ENCODE results near the gene IQGAP2. TPM values are rescaled to one million over a fixed set of nuclear protein-coding genes. Genes with fewer than 3 reads are reported as not detected.

IQGAP2 gene
- total and polyA plus RNA-seq, 9 of the 15 experiments (the other 6 are each of a cell fraction or from before 2014, with no cell fraction given), result 8.7 to 23.2 (median 17.4) TPM

DNA sequence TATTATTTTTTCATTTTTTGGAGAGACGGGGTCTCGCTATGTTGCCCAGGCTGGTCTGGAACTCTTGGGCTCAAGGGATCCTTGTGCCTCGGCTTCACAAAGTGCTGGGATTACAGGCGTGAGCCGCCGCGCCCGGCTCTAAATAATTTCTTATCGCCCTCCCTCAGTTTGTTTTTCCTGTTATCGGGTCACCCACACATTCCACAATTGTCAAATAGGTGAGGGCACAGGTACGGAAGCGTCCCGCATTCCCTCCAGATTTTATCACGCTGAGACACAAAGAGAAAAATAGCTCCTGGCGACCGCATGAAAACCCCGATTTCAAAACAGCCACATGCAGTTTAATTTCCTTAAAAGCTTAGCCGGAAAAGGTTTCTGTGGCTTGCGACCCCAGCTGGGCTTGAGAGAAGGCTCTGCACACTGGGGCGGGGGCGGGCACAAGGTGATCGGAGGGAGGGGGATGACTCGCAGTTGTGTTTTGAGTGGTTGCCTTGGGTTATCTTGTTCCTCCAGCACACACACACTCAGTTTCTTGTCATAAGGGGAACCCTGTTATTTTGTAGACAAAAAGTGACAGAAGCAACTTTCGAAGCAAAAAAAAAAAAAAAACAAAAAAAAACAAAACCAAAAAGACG, 717 bp upstream of the IQGAP2 start (continued):
- TF ChIP-seq, protein P1, sequence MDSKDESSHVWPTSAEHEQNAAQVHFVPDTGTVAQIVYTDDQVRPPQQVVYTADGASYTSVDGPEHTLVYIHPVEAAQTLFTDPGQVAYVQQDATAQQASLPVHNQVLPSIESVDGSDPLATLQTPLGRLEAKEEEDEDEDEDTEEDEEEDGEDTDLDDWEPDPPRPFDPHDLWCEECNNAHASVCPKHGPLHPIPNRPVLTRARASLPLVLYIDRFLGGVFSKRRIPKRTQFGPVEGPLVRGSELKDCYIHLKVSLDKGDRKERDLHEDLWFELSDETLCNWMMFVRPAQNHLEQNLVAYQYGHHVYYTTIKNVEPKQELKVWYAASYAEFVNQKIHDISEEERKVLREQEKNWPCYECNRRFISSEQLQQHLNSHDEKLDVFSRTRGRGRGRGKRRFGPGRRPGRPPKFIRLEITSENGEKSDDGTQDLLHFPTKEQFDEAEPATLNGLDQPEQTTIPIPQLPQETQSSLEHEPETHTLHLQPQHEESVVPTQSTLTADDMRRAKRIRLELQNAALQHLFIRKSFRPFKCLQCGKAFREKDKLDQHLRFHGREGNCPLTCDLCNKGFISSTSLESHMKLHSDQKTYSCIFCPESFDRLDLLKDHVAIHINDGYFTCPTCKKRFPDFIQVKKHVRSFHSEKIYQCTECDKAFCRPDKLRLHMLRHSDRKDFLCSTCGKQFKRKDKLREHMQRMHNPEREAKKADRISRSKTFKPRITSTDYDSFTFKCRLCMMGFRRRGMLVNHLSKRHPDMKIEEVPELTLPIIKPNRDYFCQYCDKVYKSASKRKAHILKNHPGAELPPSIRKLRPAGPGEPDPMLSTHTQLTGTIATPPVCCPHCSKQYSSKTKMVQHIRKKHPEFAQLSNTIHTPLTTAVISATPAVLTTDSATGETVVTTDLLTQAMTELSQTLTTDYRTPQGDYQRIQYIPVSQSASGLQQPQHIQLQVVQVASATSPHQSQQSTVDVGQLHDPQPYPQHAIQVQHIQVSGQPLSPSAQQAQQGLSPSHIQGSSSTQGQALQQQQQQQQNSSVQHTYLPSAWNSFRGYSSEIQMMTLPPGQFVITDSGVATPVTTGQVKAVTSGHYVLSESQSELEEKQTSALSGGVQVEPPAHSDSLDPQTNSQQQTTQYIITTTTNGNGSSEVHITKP (IDR thresholded peaks at IDR 0.05; ENCODE audit: partially characterized antibody), result no peak
- TF ChIP-seq NFATC3 (IDR thresholded peaks at IDR 0.05), result no peak
- TF ChIP-seq L3MBTL2 (IDR thresholded peaks at IDR 0.05), result peak; percentile 56
- TF ChIP-seq, protein P2, sequence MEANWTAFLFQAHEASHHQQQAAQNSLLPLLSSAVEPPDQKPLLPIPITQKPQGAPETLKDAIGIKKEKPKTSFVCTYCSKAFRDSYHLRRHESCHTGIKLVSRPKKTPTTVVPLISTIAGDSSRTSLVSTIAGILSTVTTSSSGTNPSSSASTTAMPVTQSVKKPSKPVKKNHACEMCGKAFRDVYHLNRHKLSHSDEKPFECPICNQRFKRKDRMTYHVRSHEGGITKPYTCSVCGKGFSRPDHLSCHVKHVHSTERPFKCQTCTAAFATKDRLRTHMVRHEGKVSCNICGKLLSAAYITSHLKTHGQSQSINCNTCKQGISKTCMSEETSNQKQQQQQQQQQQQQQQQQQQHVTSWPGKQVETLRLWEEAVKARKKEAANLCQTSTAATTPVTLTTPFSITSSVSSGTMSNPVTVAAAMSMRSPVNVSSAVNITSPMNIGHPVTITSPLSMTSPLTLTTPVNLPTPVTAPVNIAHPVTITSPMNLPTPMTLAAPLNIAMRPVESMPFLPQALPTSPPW (CRISPR knock-in tag; IDR thresholded peaks at IDR 0.05), result peak; percentile 75
- peak; percentile 47; the same call in 1 of the 2 replicates for TF ChIP-seq HDAC2 (IDR thresholded peaks at IDR 0.05)
- peak; percentile 50; the same call in 1 of the 2 replicates for TF ChIP-seq MTA1 (IDR thresholded peaks at IDR 0.05; ENCODE audit: borderline replicate concordance)
- TF ChIP-seq, protein P3, sequence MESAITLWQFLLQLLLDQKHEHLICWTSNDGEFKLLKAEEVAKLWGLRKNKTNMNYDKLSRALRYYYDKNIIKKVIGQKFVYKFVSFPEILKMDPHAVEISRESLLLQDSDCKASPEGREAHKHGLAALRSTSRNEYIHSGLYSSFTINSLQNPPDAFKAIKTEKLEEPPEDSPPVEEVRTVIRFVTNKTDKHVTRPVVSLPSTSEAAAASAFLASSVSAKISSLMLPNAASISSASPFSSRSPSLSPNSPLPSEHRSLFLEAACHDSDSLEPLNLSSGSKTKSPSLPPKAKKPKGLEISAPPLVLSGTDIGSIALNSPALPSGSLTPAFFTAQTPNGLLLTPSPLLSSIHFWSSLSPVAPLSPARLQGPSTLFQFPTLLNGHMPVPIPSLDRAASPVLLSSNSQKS (CRISPR knock-in tag; IDR thresholded peaks at IDR 0.05), result no peak
- peak; percentile 98 for TF ChIP-seq ZEB2 (IDR thresholded peaks at IDR 0.05)
- TF ChIP-seq ADNP (tag; IDR thresholded peaks at IDR 0.05), result peak; percentile 40; the same call in 1 of the 2 replicates
- TF ChIP-seq KLF16 (IDR thresholded peaks at IDR 0.05), result peak; percentile 58
- peak; percentile 75 for TF ChIP-seq TAL1 (IDR thresholded peaks at IDR 0.05)
